CD4-positive, alpha-beta T cell (primary cell): ENCODE measurements around the gene SCO2. TPM values are rescaled to one million over a fixed set of nuclear protein-coding genes. Genes with fewer than 3 reads are reported as not detected.
A peak's percentile ranks its signal among the peaks of the same experiment; 100 is the strongest.

Experiments
- ATAC-seq: fragments of 200-7000 bp; cut with Tn5 transposase; one replicate; pipeline ENCODE4 v1.10.0; 2022; ENCODE audit warnings: mild to moderate bottlenecking; ENCODE audit not compliant: poor library complexity
- CTCF ChIA-PET: fragments of 350-600 bp; sonication (Branson Sonifier 250); formaldehyde crosslinking; loops from one replicate; lab custom pipeline; 2021; ENCODE audit warnings: antibody characterized with exemption, inconsistent platforms; lab: Charles Lee
- POLR2A ChIA-PET: fragments of 350-600 bp; sonication (Branson Sonifier 250); formaldehyde crosslinking; loops from one replicate; lab custom pipeline; 2021; ENCODE audit warnings: antibody characterized with exemption, inconsistent platforms; lab: Charles Lee
- DNase-seq, 14 experiments: peaks; one replicate each; pipeline ENCODE4 v3.0.0-alpha.2; 2013 to 2020; ENCODE audit warnings: mixed read lengths in 2 of 14
- H3K27ac ChIP-seq, 2 donors: one replicate each; pipeline versions ENCODE4 v1.5.1 to v1.7.0; 2013; ENCODE audit warnings: low read length in 2 of 2, low read depth in 1 of 2, mild to moderate bottlenecking in 1 of 2
- H3K27me3 ChIP-seq, 2 experiments: 1 replicate in 1 of 2; 2 replicates in 1 of 2; pipeline versions ENCODE4 v1.6.1 to v1.7.0; 2013; ENCODE audit warnings: low read length in 2 of 2, control low read depth in 1 of 2, mild to moderate bottlenecking in 1 of 2, moderate library complexity in 1 of 2; ENCODE audit not compliant: insufficient read depth in 2 of 2, control insufficient read depth in 1 of 2
- H3K36me3 ChIP-seq: one replicate; pipeline ENCODE4 v1.6.1; 2013; ENCODE audit warnings: low read length, control low read depth; ENCODE audit not compliant: insufficient read depth
- H3K4me1 ChIP-seq: one replicate; pipeline ENCODE4 v1.6.1; 2013; ENCODE audit warnings: low read length, control low read depth; ENCODE audit not compliant: insufficient read depth
- H3K4me3 ChIP-seq: one replicate; pipeline ENCODE4 v1.5.1; 2013; ENCODE audit warnings: mild to moderate bottlenecking, low read length, moderate library complexity
- H3K9me3 ChIP-seq, 2 experiments: 1 replicate in 1 of 2; 2 replicates in 1 of 2; pipeline versions ENCODE4 v1.6.1 to v1.7.0; 2013; ENCODE audit warnings: low read length in 2 of 2, mild to moderate bottlenecking in 2 of 2, control low read depth in 1 of 2, moderate library complexity in 1 of 2; ENCODE audit not compliant: control insufficient read depth in 1 of 2, insufficient read depth in 1 of 2
- H3K27ac Mint-ChIP-seq: one replicate; pipeline ENCODE4 v1.8.0; 2020; ENCODE audit warnings: mixed read lengths
- H3K27me3 Mint-ChIP-seq: one replicate; pipeline ENCODE4 v1.8.0; 2021; ENCODE audit warnings: mixed read lengths
- H3K36me3 Mint-ChIP-seq: one replicate; pipeline ENCODE4 v1.8.0; 2021; ENCODE audit warnings: low read depth, mixed read lengths
- H3K4me1 Mint-ChIP-seq: one replicate; pipeline ENCODE4 v1.8.0; 2021; ENCODE audit warnings: low read depth, mixed read lengths
- H3K4me3 Mint-ChIP-seq: one replicate; pipeline ENCODE4 v1.8.0; 2020; ENCODE audit warnings: mild to moderate bottlenecking, mixed read lengths
- H3K9me3 Mint-ChIP-seq: one replicate; pipeline ENCODE4 v1.8.0; 2020; ENCODE audit warnings: mixed read lengths
- CTCF ChIP-seq: fragments of 200-600 bp; IDR thresholded peaks from one replicate; pipeline ENCODE4 v1.8.0; 2022; ENCODE audit warnings: antibody characterized with exemption, mild to moderate bottlenecking
- intact Hi-C, 2 experiments: fragments of 100-400 bp; cut with DNase I in 1 of 2; cut with micrococcal nuclease in 1 of 2; formaldehyde crosslinking; loops; one replicate each; pipeline versions ENCODE4 v1.15.1 to v1.9.0; 2023 to 2025; cut with DNase I, micrococcal nuclease
- total RNA-seq, 174 experiments: library from RNA in 2 of 174; stranded (reverse) in 2 of 174; gene quantifications; one replicate each; pipeline ENCODE4 v1.2.3 and lab custom pipeline; 2021 to 2026

Gene SCO2
- total RNA-seq, 2 experiments from 2014 or later = 0.61 to 5.6 TPM

GRCh38 chr22:50563413-50564160 lies 38.2 kb upstream of the SCO2 start:
- POLR2A ChIA-PET = interaction anchor here (0.6 to 4.2 kb wide), 15 partner anchors 15 to 372 kb away, joined by 3 to 56 read pairs (median 6); partner anchors contain the start of genes CHKB, MAPK8IP2, SCO2 and TYMP
- peak overlapping the region; percentile 96 for H3K4me3 Mint-ChIP-seq
- no peak for ATAC-seq

GRCh38 chr22:50562523-50563412 lies 37.4 kb upstream of the SCO2 start, which contains the start of gene SYCE3:
SYCE3 (minus strand) TSS chr22:50562919; CDS start chr22:50556405, 6,514 bp downstream.
- no peaks in the 10 kb centered on the region for H3K27me3 Mint-ChIP-seq
- H3K36me3 ChIP-seq = no peaks in the 10 kb centered on the region
- H3K9me3 Mint-ChIP-seq = no peaks in the 10 kb centered on the region
- H3K4me1 Mint-ChIP-seq = peaks cover 16% of the 10 kb centered on the region
- H3K9me3 ChIP-seq = no peaks in the 10 kb centered on the region
- peaks cover 10% of the 10 kb centered on the region for H3K4me1 ChIP-seq
- peak within 1 kb of the TSS; percentile 84 for H3K4me3 ChIP-seq
- peak within 1 kb of the TSS; percentile 96 for H3K4me3 Mint-ChIP-seq
- DNase-seq = peak; percentile 93 to 99 (median 96)
- ATAC-seq = peak; percentile 94
- peak; percentile 84 for TF ChIP-seq CTCF
- intact Hi-C loops = loop anchor here (1.0 to 5.0 kb wide), 6 partner anchors 18 to 54 kb away; partner anchors contain the start of genes CHKB (in 1 of the 2), KLHDC7B (in 1 of the 2), NCAPH2 (in 1 of the 2) and SCO2 (in 1 of the 2)
- POLR2A ChIA-PET = interaction anchor here (0.6 to 4.2 kb wide), 16 partner anchors 14 to 371 kb away, joined by 3 to 56 read pairs (median 6); partner anchors contain the start of genes CHKB, LMF2, MAPK8IP2 and NCAPH2
- H3K27ac Mint-ChIP-seq = peak within 1 kb of the TSS; percentile 85
- CTCF ChIA-PET = interaction anchor here (0.6 to 3.7 kb wide), 24 partner anchors 9 to 318 kb away, joined by 3 to 70 read pairs (median 5); partner anchors contain the start of genes ARSA, CPT1B, KLHDC7B and LMF2
- no peaks in the 10 kb centered on the region for H3K27me3 ChIP-seq
- no peak within 1 kb of the TSS for H3K27ac ChIP-seq
- no peaks in the 10 kb centered on the region for H3K36me3 Mint-ChIP-seq

More at GRCh38 chr22:50563413-50564160, 38.2 kb upstream of the SCO2 start:
- Mint-ChIP-seq H3K4me1 (peaks cover 16% of the 10 kb centered on the region), H3K9me3 (no peaks in the 10 kb centered on the region), H3K36me3 (peaks cover 2% of the 10 kb centered on the region), H3K27me3 (no peaks in the 10 kb centered on the region), H3K27ac (peak overlapping the region; percentile 85)
- Histone ChIP-seq H3K9me3 (no peaks in the 10 kb centered on the region), H3K27ac (no peak overlapping the region), H3K27me3 (no peaks in the 10 kb centered on the region), H3K4me1 (peaks cover 10% of the 10 kb centered on the region), H3K36me3 (peaks cover under 1% of the 10 kb centered on the region), H3K4me3 (peak overlapping the region; percentile 84)
- DNase-seq = no peak
- no peak for TF ChIP-seq CTCF
- CTCF ChIA-PET = interaction anchor here (0.8 to 3.7 kb wide), 17 partner anchors 12 to 221 kb away, joined by 3 to 70 read pairs (median 5); partner anchors contain the start of genes ARSA, KLHDC7B, LMF2 and NCAPH2
- intact Hi-C loops = loop anchor here (1.0 to 5.0 kb wide), 5 partner anchors 17 to 55 kb away; partner anchors contain the start of genes CHKB (in 1 of the 2), KLHDC7B (in 1 of the 2), NCAPH2 (in 1 of the 2) and SCO2 (in 1 of the 2)
